GM12875 (cell line): ENCODE data around the gene KCNH1.
"Not testable (repeated sequence)": the region's sequence is repeated elsewhere in the genome, so short reads cannot be mapped to it uniquely, and the experiment has no call there.

ENCODE experiments used
- H3K4me3 ChIP-seq: one replicate; pipeline ENCODE4 v1.5.1; 2011; ENCODE audit warnings: low read depth, low read length, control low read depth
- TF ChIP-seq, protein P1 (sequence below): IDR thresholded peaks from 2 replicates; pipeline ENCODE4 v1.5.1; 2011; ENCODE audit warnings: low read depth, mild to moderate bottlenecking, control low read depth, inconsistent platforms, low read length, moderate library complexity, borderline replicate concordance; ENCODE audit not compliant: insufficient read depth

The KCNH1 gene

GRCh38 chr1:210978316-210978973 is 155.5 kb downstream of the KCNH1 start:
- TF ChIP-seq, protein P1, sequence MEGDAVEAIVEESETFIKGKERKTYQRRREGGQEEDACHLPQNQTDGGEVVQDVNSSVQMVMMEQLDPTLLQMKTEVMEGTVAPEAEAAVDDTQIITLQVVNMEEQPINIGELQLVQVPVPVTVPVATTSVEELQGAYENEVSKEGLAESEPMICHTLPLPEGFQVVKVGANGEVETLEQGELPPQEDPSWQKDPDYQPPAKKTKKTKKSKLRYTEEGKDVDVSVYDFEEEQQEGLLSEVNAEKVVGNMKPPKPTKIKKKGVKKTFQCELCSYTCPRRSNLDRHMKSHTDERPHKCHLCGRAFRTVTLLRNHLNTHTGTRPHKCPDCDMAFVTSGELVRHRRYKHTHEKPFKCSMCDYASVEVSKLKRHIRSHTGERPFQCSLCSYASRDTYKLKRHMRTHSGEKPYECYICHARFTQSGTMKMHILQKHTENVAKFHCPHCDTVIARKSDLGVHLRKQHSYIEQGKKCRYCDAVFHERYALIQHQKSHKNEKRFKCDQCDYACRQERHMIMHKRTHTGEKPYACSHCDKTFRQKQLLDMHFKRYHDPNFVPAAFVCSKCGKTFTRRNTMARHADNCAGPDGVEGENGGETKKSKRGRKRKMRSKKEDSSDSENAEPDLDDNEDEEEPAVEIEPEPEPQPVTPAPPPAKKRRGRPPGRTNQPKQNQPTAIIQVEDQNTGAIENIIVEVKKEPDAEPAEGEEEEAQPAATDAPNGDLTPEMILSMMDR, result no peak
- H3K4me3 ChIP-seq, result no peak overlapping the region

DNA sequence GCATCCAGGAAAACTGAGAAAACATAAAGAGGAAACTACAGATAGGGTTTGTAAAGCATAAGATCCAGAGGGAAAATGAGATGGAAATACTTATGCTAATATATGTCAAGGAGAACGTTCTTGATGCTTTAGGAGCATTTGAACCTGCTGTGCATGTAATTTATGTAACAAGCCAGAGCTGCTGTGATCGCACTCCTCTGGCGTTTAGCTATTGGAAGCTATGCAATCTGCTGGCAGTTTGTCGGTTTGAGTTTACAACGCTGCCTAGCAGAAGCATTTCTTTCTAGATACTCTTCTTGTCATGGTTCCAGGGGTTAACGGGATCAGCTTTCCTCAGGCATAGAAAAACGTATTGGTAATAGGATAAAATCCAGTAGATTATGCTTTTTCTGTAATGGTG is 182.7 kb downstream of the KCNH1 start:
- H3K4me3 ChIP-seq, result no peak overlapping the region
- TF ChIP-seq, protein P1, result no peak

GRCh38 chr1:210949940-210950546 is 183.9 kb downstream of the KCNH1 start:
- H3K4me3 ChIP-seq, result not testable (repeated sequence)
- TF ChIP-seq, protein P1, result peak; percentile 66; the same call in 1 of the 2 replicates

- H3K4me3 ChIP-seq, result no peak overlapping the region
- TF ChIP-seq, protein P1, result no peak
Measured at GRCh38 chr1:210949489-210949888, 184.5 kb downstream of the KCNH1 start.

DNA sequence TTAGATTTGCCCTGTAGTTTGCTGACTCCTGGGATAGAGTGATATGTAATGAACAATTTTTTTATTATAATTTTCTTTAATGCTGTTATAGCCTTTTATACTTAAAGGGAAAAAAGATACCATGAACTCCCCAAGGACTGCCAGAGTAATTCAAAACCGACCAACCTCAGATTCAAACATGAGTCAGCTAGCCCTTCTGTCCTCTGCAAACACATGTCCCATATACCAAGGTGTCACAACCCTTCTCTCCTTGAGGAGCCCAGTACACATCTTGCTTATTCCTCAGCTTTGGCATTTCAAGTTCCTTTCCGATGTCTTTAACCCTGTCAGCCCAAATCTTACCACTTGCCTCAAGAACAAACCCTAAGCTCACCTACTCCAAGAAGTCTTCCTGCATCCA is 184.9 kb downstream of the KCNH1 start:
- no peak overlapping the region for H3K4me3 ChIP-seq
- TF ChIP-seq, protein P1, result no peak

GRCh38 chr1:210944252-210944651 is 189.7 kb downstream of the KCNH1 start:
- TF ChIP-seq, protein P1, result no peak
- H3K4me3 ChIP-seq, result no peak overlapping the region

DNA sequence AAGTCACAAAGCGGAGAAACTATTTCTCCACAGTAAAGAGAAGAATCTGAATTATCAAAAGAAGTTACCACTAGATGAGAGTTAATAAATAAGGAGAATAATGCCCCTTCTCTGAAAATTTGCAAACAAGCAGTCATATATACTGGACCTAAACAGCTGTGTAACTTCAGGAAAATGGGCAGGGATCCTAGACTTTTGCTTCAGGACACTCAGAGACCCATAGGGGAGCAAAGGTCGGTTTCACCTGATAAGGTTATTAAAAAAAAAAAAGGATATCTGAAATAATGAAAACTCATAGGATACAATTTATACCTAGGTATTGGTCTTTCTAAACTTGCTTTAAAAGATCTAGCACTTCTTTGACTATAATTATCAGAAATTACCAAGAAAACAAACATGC is 191.4 kb downstream of the KCNH1 start:
- TF ChIP-seq, protein P1, result no peak

More for the DNA sequence above, 191.4 kb downstream of the KCNH1 start:
- H3K4me3 ChIP-seq, result no peak overlapping the region
